SU-DHL-6 (cell line): Measurements from ENCODE around the gene COL5A1.

ENCODE experiments used
- H2AFZ ChIP-seq: fragments of 200-600 bp; sonication (generic); 2 replicates; pipeline ENCODE4 v1.6.1; 2014; ENCODE audit warnings: low read depth, mild to moderate bottlenecking, moderate library complexity, mixed read lengths, antibody characterized with exemption, low read length; ENCODE audit not compliant: severe bottlenecking
- H3F3A ChIP-seq: fragments of 200-600 bp; shearing (Covaris generic); 2 replicates; pipeline ENCODE4 v1.6.0; 2016; ENCODE audit warnings: antibody characterized with exemption, mild to moderate bottlenecking; ENCODE audit not compliant: insufficient read depth
- H3K27ac ChIP-seq: fragments of 200-600 bp; sonication (generic); 2 replicates; pipeline ENCODE4 v1.5.1; 2016; ENCODE audit warnings: low read depth, mild to moderate bottlenecking, low read length, moderate library complexity, mixed read lengths
- H3K27me3 ChIP-seq: fragments of 200-600 bp; sonication (generic), shearing (Covaris generic); 2 replicates; pipeline ENCODE4 v1.6.0; 2014; ENCODE audit warnings: mild to moderate bottlenecking, low read length
- H3K36me3 ChIP-seq: fragments of 200-600 bp; sonication (generic); 2 replicates; pipeline ENCODE4 v1.6.1; 2014; ENCODE audit warnings: mild to moderate bottlenecking, low read length, mixed read lengths
- H3K4me2 ChIP-seq: fragments of 300-600, 200-600 bp; shearing (Covaris generic), sonication (generic); 2 replicates; pipeline ENCODE4 v1.6.0; 2014; ENCODE audit warnings: low read length, low read depth, mild to moderate bottlenecking; ENCODE audit not compliant: poor library complexity, severe bottlenecking
- H3K4me3 ChIP-seq: fragments of 200-600 bp; sonication (generic); 2 replicates; pipeline ENCODE4 v1.5.1; 2014; ENCODE audit warnings: antibody characterized with exemption, low read length, mild to moderate bottlenecking, mixed read lengths; ENCODE audit not compliant: insufficient read depth, poor library complexity, severe bottlenecking
- H3K79me2 ChIP-seq: fragments of 200-600 bp; sonication (generic); 2 replicates; pipeline ENCODE4 v1.6.1; 2014; ENCODE audit warnings: mild to moderate bottlenecking, low read length, moderate library complexity; ENCODE audit not compliant: insufficient read depth
- H3K9ac ChIP-seq: fragments of 200-600 bp; sonication (generic); 2 replicates; pipeline ENCODE4 v1.7.0; 2014; ENCODE audit warnings: mild to moderate bottlenecking, low read length
- H3K9me2 ChIP-seq: fragments of 200-600 bp; sonication (generic); replicated peaks from 2 replicates; pipeline ENCODE4 v1.6.1; 2014; ENCODE audit warnings: low read length; ENCODE audit not compliant: insufficient read depth
- H3K9me3 ChIP-seq: fragments of 200-600 bp; sonication (generic); 2 replicates; pipeline ENCODE4 v1.6.1; 2014; ENCODE audit warnings: low read length, mixed read lengths; ENCODE audit not compliant: insufficient read depth
- H4K20me1 ChIP-seq: fragments of 200-600 bp; sonication (generic); 2 replicates; pipeline ENCODE4 v1.6.1; 2014; ENCODE audit warnings: low read depth, mild to moderate bottlenecking, antibody characterized with exemption, low read length, moderate library complexity, mixed read lengths
- EZH2phosphoT487 ChIP-seq: fragments of 200-600 bp; sonication (generic), shearing (Covaris generic); conservative IDR thresholded peaks from 2 replicates; pipeline ENCODE4 v1.6.1; 2018; ENCODE audit warnings: mild to moderate bottlenecking, antibody characterized with exemption, low read length, moderate library complexity, mixed read lengths
- TF ChIP-seq, protein P1 (sequence below): fragments of 200-600 bp; sonication (generic); IDR thresholded peaks from one replicate; pipeline ENCODE4 v1.5.1; 2017; ENCODE audit warnings: antibody characterized with exemption, mild to moderate bottlenecking, low read length, moderate library complexity; ENCODE audit not compliant: insufficient read depth, poor library complexity, severe bottlenecking

COL5A1 gene

GRCh38 chr9:134808447-134808792, 166.8 kb downstream of the COL5A1 start:
- Histone ChIP-seq H3K4me2 (no peak overlapping the region), H3K79me2 (no peaks in the 10 kb centered on the region), H3K9me3 (no peaks in the 10 kb centered on the region), H3K9ac (no peak overlapping the region), H3K4me3 (no peak overlapping the region), H4K20me1 (no peaks in the 10 kb centered on the region), H2AFZ (no peak overlapping the region), H3K9me2 (no peaks in the 10 kb centered on the region), H3F3A (no peaks in the 10 kb centered on the region), H3K27ac (no peak overlapping the region), H3K27me3 (no peaks in the 10 kb centered on the region), H3K36me3 (no peaks in the 10 kb centered on the region)
- TF ChIP-seq, protein P1, sequence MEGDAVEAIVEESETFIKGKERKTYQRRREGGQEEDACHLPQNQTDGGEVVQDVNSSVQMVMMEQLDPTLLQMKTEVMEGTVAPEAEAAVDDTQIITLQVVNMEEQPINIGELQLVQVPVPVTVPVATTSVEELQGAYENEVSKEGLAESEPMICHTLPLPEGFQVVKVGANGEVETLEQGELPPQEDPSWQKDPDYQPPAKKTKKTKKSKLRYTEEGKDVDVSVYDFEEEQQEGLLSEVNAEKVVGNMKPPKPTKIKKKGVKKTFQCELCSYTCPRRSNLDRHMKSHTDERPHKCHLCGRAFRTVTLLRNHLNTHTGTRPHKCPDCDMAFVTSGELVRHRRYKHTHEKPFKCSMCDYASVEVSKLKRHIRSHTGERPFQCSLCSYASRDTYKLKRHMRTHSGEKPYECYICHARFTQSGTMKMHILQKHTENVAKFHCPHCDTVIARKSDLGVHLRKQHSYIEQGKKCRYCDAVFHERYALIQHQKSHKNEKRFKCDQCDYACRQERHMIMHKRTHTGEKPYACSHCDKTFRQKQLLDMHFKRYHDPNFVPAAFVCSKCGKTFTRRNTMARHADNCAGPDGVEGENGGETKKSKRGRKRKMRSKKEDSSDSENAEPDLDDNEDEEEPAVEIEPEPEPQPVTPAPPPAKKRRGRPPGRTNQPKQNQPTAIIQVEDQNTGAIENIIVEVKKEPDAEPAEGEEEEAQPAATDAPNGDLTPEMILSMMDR = no peak
- no peak for TF ChIP-seq EZH2phosphoT487

GRCh38 chr9:134809292-134809691, 167.7 kb downstream of the COL5A1 start:
- no peak overlapping the region for H3K27ac ChIP-seq
- H3F3A ChIP-seq = no peaks in the 10 kb centered on the region

GRCh38 chr9:134809826-134810225, 168.2 kb downstream of the COL5A1 start:
- H3K27ac ChIP-seq = no peak overlapping the region
- H4K20me1 ChIP-seq = no peaks in the 10 kb centered on the region
- H3K27me3 ChIP-seq = no peaks in the 10 kb centered on the region
- no peaks in the 10 kb centered on the region for H3K79me2 ChIP-seq
- no peaks in the 10 kb centered on the region for H3K9me2 ChIP-seq
- no peaks in the 10 kb centered on the region for H3K36me3 ChIP-seq
- no peaks in the 10 kb centered on the region for H3F3A ChIP-seq
- no peak overlapping the region for H3K4me2 ChIP-seq
- no peaks in the 10 kb centered on the region for H3K9me3 ChIP-seq
- H3K4me3 ChIP-seq = no peak overlapping the region
- TF ChIP-seq, protein P1 = no peak
- no peak for TF ChIP-seq EZH2phosphoT487
- no peak overlapping the region for H2AFZ ChIP-seq
- H3K9ac ChIP-seq = no peak overlapping the region

More at GRCh38 chr9:134809292-134809691, 167.7 kb downstream of the COL5A1 start:
- H3K9ac ChIP-seq = no peak overlapping the region
- no peaks in the 10 kb centered on the region for H3K27me3 ChIP-seq
- no peaks in the 10 kb centered on the region for H3K79me2 ChIP-seq
- H4K20me1 ChIP-seq = no peaks in the 10 kb centered on the region
- TF ChIP-seq, protein P1 = no peak
- TF ChIP-seq EZH2phosphoT487 = no peak
- no peaks in the 10 kb centered on the region for H3K9me2 ChIP-seq
- H2AFZ ChIP-seq = no peak overlapping the region
- no peaks in the 10 kb centered on the region for H3K9me3 ChIP-seq
- H3K4me2 ChIP-seq = no peak overlapping the region
- no peaks in the 10 kb centered on the region for H3K36me3 ChIP-seq
- H3K4me3 ChIP-seq = no peak overlapping the region
